GM06990 (cell line): ENCODE measurements around the gene GAGE10.
"Not testable (repeated sequence)": the region's sequence is repeated elsewhere in the genome, so short reads cannot be mapped to it uniquely, and the experiment has no call there.

ENCODE experiments used
- DNase-seq: peaks from one replicate; pipeline ENCODE4 v3.0.0-alpha.2; 2011; ENCODE audit not compliant: insufficient read length; ENCODE audit errors: extremely low read depth
- H3K27me3 ChIP-seq: replicated peaks from 2 replicates; pipeline ENCODE4 v1.6.0; 2011; ENCODE audit warnings: low read length; ENCODE audit not compliant: control insufficient read depth, insufficient read depth
- H3K36me3 ChIP-seq: 2 replicates; pipeline ENCODE4 v1.5.1; 2011; ENCODE audit warnings: low read length; ENCODE audit not compliant: control insufficient read depth, insufficient read depth
- H3K4me3 ChIP-seq: replicated peaks from 2 replicates; pipeline ENCODE4 v1.5.1; 2011; ENCODE audit warnings: low read depth, mild to moderate bottlenecking, control low read depth, low read length

Gene GAGE10

GRCh38 chrX:49331282-49331681 is 27.8 kb downstream of the GAGE10 start, which contains the start of gene GAGE13:
TSS of gene GAGE13 (plus strand) at chrX:49331582. CDS start at chrX:49332738, 1,156 bp downstream.
- not testable (repeated sequence) for H3K4me3 ChIP-seq, DNase-seq, H3K27me3 ChIP-seq, H3K36me3 ChIP-seq

GRCh38 chrX:49331841-49332240 is 28.4 kb downstream of the GAGE10 start:
- not testable (repeated sequence) for H3K4me3 ChIP-seq, H3K27me3 ChIP-seq, H3K36me3 ChIP-seq, DNase-seq

DNA sequence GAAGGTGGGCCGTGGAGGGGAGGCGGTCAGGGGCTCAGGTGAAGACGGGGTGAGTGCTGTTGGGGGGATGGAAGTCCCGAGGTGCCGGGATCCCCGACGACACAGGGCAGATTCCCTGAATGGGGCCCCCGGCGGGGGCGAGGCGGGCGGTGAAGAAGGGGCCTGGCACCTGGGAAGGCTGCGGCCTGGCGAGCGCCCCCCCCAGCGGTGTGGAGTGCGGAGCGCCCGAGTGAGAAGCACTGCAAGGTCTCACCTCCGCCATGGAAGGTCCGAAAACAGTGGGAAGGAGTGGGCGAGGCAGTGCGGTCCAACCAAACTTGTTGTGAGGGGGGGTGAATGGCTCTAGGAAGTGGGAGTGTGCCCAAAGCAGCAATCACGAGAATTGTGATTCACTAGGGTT is 38.0 kb downstream of the GAGE10 start:
- not testable (repeated sequence) for H3K36me3 ChIP-seq, H3K27me3 ChIP-seq, H3K4me3 ChIP-seq, DNase-seq

- not testable (repeated sequence) for H3K4me3 ChIP-seq, DNase-seq, H3K27me3 ChIP-seq, H3K36me3 ChIP-seq
These were observed 41.2 kb downstream of the GAGE10 start for GRCh38 chrX:49344496-49345175.

DNA sequence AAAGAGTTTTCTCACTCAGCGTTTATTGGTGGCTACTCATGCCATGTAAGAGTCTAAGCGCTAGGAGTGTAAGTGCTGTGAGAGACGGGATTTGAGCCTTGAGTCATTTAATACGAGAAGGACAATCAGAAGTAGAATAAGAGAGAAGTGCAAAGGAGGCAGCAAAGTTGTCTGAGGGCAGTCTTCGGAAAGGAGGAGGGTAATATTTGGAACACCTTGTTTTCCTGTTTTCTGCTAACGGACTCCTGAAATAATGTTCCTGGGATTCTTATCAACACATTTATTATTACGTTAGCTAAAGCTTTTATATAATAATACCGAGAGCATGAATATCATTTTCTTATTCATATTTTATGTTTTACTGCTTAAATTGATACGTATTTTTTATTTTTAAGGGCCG is 42.0 kb downstream of the GAGE10 start:
- H3K27me3 ChIP-seq, DNase-seq, H3K36me3 ChIP-seq, H3K4me3 ChIP-seq: not testable (repeated sequence)

DNA sequence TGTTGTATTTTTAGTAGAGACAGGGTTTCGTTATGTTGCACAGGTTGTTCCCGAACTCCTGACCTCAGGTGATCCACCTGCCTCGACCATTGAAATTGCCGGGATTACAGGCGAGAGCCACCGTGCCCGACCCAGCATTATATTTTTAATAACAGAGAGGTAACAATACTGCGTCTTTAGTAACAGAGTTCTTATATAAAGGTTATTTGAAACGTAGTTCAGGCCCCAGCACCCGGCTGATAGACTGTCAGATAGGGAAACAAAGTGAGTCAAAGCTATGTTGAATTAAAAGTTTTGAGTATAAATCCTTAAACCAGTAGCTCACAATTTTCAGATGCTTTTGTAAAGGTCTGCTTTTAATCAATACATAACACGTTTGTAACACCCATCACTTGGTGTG is 42.7 kb downstream of the GAGE10 start:
- not testable (repeated sequence) for H3K4me3 ChIP-seq, DNase-seq, H3K36me3 ChIP-seq, H3K27me3 ChIP-seq
